HG03469 (cell line): ENCODE measurements around the gene DNAJC24.
A peak's percentile ranks its signal among the peaks of the same experiment; 100 is the strongest.
"Not testable (repeated sequence)": the region's sequence is repeated elsewhere in the genome, so short reads cannot be mapped to it uniquely, and the experiment has no call there.

ENCODE experiments used
- ATAC-seq: cut with Tn5 transposase; IDR thresholded peaks from one replicate; pipeline ENCODE4 v1.9.1; 2021; ENCODE audit warnings: mild to moderate bottlenecking, moderate library complexity, moderate number of reproducible peaks; ENCODE audit not compliant: unreplicated experiment

DNAJC24 gene, protein sequence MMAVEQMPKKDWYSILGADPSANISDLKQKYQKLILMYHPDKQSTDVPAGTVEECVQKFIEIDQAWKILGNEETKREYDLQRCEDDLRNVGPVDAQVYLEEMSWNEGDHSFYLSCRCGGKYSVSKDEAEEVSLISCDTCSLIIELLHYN

DNA sequence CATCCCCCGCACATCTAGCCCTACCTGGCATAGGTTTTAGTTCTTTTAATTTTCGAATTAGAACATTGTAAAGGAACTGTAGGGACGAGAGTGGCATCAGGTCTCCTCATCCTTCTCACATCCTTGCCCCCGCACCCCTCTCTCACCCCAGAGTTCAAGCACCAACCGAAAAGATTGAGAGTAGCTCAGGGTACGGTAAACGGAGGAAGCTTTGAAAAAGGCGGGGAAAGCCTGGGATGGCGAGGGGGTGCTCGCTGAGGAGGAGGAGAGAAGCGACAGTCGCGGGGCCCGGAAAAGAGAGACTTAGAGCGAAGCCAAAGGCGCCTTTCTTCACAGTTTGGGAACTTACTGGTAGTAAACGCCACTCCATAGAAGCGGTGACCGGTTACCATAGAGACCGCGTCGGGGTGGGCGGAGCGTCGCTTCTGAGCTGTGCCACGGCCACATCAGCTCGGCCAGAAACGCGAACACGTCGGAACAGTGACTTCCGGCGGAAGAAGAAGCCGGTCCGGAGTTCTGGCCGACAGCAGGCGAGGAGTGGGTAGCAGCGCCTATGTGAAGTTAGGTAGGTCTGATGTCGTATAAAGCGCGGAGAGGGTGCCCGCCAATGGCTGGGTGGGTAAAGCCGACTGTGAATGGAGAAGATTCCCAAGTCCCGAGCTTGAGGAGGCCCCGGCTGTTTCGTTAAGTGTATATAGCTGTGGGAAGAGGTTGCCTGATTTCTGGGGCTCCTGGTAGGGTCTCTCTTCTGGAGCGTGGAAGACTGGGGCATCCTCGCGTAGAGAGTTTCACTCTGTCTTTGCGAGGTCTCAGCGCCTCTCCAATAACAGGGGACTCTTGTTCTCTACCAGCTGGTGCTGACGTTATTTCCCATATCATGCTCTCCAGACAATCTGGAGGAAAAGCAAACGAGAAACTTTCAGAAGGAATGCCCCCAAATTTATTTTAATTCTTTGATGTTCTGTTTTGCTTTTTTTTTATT, at the start of gene DNAJC24, which contains the start of gene DCDC1:
DNAJC24 (plus strand) TSS at position 513 of the 982 bp plus-strand sequence. CDS start 889 bp downstream, outside the sequence.
DCDC1 (minus strand) TSS at position 392 of the 982 bp plus-strand sequence. CDS start 41,459 bp downstream, outside the sequence.
- peak; percentile 98 for ATAC-seq

DNA sequence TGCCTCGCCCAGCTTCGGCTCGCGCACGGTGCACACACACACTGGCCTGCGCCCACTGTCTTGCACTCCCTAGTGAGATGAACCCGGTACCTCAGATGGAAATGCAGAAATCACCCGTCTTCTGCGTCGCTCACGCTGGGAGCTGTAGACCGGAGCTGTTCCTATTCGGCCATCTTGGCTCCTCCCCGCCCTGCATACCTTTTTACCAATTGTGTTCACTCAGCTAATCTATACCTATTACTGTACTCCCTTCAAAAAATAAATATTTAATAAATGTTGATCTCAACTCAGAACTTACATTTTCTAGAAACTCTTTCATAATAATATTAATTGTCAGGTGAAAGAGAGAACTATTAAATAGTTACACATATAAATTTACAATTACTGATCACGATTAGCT, 48.2 kb upstream of the DNAJC24 start:
- not testable (repeated sequence) for ATAC-seq

DNA sequence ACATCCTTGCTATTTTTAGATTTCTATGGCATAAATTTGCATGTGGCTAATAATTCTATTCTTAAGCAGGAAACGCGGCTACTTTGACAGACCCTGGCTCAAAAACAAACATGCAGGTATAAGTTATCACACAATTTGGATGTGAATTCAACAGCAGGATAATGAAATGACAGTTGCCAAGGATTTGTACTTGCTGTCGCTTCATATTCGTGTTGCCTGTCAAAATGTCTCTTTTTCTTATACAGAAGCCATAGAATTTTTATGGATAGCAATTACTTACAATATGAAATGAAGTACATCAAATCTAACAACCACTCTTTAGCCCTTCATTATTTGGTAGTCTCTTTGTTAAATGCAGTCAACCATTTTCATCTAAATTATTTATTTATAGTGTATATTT, 46.5 kb upstream of the DNAJC24 start:
- ATAC-seq, result no peak

DNA sequence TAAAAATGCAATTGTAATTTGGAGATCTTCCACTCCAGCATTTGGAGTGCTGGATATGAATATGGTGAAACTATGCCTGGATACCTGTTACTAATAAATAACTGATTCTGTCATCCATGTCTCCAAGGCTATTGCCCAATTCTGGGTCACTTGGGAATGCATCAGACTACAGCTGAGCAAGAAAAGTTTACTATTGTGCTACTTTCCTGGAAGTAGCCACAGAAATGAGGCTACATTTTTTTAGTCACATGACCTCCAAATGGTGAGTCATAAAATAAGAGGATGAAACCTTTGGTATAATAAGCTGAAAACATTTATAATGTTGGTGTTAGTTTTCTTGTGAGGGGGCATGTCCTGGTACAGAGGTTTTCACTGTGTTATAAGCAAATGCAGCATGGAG, 44.5 kb upstream of the DNAJC24 start:
- ATAC-seq, result no peak

DNA sequence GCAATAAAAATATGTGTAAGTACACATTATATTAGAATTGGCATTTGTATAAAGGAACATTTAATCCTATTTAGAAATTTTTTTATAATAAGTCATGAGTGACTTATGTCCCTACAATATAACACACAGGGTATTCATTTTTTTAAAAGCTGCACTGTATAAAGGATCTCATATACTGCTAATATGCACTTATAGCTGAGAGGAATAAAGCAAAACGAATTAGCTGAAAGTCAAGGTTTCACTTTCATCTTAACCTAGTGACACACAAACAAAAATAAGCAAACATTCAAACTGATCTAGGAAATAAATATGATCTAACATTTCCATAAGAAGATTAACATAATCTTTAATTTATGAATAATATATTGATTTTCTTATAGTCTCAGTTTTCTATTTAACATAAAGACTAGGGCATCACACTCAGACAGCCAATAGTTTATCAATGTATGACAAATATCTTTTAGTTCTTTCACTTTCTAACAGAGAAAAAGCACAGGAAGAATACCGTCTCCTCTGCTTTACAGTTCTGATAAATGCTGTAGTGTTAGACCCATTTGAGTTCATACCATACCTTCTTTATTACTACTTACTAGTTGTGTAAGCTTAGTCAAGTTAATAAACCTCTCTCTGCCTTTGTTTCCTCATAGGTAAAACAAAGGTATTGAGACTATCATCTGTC, 43.1 kb upstream of the DNAJC24 start:
- no peak for ATAC-seq

DNA sequence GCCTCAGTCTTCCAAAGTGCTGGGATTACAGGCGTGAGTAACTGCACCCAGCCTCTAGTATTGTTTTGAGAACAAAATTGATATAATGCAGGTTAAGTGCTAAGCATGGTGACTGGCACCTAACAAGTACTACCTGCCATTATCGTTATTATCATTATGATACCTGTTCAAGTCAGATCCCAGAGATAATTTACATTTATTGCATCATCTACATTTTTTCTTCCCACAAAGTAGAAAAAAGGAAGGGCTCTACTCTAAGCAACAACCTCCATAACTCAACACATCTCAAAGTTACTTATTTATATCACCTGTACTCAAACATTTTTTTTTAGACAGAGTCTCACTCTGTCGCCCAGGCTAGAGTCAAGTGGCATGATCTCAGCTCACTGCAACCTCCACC, 42.2 kb upstream of the DNAJC24 start:
- no peak for ATAC-seq

DNA sequence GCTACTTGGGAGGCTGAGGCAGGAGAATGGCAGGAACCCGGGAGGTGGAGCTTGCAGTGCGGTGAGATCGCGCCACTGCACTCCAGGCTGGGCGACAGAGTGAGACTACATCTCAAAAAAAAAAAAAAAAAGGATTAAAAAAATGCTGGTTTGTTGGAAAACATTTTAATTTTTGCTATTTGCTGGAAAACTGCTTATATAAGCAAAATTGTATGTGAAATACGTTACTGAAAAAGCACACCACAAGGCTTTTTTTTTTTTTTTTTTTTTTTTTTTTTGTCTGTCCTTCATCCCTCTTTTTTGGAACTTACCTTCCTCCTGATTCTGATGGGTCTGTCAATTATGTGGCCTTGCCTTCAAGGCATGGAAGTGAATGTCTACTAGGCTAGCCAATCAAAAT, 41.0 kb upstream of the DNAJC24 start:
- no peak for ATAC-seq

DNA sequence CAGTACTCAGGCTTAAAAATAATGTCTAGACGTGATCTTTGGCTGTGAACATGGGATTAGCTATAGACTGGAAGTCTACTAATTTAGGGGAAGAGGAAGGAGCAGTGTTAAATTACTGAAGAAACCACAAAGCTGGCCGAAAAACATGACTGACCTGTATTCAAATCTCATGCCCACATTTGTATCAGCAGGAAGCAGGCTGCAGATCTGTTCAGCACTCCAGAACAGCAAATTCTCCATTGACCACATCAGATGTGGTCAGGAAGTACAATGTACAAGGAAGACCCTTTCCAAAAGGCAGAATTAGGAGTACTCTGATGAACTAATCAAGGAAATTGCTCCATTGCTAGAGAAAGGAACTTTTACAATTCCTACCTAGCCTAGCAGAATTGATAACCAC, 31.9 kb upstream of the DNAJC24 start:
- no peak for ATAC-seq

DNA sequence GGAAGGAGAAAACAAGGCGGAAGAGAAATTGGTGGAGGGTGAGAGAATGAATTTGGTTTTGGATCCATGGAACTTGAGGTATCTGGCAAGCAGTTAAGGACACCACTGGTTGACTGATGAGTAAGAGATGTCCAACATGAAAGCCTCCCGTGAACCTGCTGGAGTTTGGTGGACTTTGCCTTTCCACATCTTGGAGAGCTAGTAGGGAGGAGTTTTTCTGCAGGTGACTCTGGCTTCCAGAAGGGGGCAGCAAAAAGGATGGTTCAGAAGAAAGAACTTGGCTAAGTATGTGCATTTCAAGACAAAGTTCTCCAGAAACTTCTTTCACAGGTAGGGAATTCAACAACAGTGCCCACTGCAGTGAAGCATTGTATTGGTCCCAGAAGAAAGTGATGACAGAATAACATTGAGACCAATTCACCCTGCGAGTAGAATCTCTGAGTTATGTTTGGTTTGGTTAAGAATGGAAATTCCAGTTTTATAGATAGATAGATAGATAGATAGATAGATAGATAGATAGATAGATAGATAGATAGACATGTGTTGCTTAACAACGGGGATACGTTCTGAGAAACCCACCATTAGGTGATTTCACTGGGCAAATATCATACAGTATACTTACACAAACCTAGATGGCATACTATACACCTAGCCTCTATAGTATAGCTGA, 28.6 kb upstream of the DNAJC24 start:
- no peak for ATAC-seq

DNA sequence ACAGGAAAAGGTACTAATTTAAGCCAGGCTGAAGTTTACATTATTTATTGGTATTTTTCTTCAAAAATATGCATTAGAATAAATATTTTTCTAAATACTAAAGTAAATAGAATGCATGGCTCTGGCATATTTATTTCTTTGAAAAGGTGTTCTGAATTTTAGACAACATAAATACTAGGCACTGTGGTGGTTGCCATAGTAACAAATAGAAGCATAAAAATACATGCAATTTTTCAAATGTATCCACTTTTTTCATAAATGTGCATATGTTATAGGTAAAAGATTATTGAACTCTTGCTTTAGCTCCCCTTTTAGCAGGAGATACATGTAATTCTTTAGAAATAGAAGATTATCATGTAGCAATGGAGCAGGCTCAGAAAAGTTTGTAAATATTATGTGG, 18.5 kb upstream of the DNAJC24 start:
- ATAC-seq, result no peak

DNA sequence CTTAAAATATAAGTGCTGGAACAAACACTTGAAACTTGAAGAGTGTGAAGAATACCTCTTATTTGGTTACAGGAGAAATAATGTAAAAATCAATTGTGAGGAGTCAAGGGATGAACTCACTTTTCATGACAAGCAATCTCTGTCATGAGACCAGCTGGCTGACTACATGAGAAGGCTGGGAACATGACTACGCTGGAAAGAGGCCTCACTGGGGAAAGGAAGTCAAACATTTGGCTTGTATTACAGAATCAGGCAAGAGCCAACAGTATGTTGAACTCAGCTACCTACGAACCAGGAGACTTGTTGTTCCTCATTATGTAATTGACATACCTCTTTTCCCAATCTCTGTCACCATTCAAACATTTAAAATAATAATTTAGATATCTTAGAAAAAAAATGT, 14.5 kb upstream of the DNAJC24 start:
- no peak for ATAC-seq

DNA sequence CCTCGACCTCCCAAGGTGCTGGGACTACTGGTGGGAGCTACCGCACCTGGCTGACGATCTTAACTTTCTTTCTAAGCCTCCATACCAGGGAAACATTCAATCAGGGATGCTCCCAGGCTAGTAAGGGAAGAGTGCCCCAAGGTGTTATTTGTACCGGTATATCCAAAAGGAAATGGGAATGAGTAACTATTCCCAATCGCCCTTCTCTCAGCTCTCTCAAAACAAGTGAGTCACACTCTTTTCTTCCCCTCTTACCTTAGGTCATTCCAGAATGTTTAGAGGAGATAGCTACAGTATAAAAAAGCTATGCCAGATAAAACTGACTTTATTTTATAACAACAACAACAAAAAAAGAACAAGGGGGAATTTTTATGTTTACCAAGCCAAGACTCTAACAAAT, 13.8 kb upstream of the DNAJC24 start:
- no peak for ATAC-seq

DNA sequence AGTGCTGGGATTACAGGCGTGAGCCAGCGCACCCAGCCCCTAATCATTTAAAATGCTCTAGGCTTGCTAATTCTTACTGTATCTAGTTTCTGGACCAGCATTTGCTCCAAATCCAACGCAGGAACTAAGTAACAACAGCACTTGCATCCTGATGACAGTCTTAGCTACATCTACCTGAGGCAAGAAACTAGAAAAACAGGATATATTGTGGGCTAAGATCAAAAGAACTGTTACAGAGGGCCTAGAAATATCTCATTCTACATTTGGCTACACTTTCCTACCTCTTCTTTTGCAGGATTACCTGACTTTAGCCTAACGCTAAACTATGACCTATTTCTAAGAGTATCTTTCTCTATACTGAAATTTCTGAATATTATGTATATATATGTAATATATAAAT, 7.9 kb upstream of the DNAJC24 start:
- ATAC-seq, result no peak

DNA sequence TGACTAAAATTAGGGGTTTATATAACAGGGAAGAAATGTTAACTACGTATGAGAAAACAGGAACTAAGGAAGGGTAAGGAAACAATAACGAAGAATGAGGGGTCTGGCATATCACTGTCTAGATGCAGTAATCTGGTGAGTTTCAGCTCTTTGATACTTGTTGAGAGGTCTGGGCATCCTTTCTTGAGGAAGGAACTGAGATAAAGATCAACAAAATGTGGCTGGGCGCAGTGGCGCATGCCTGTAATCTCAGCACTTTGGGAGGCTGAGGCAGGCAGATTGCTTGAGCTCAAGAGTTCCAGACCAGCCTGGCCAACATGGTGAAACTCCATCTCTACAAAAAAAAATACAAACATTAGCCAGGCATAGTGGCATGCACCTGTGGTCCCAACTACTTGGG, 2.9 kb upstream of the DNAJC24 start:
- no peak for ATAC-seq

DNA sequence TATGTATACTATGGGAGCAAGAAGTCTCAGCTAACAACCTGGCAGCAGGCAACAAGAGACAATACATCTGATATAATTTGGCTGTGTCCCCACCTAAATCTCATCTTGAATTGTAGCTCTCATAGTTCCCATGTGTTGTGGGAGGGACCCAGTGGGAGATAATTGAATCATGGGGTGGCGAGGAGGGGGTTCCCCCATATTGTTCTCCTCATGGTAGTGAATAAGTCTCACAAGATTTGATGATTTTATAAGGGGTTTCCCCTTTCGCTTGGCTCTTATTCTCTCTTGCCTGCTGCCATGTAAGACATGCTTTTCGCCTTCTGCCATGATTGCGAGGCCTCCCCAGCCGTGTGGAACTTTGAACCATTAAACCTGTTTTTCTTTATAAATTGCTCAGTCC, 6.2 kb downstream of the DNAJC24 start:
- ATAC-seq, result no peak

DNA sequence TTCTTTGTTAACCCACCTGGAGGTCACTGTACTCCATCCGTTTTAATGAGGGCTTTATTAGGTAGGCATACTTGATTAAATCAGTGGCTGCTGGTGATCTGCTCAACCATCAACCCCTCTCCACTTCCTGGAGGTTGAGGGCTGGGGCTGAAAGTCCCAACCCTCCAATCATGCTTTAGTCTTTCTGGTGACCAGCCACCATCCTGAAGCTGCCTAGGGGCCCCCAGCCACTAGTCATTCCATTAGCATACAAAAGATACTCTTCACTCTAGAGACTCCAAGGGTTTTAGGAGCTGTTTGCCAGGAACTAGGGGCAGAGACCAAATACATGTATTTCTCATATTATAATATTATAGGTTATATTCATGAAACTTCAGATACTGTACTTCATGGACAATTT, 13.5 kb downstream of the DNAJC24 start:
- ATAC-seq, result no peak

DNA sequence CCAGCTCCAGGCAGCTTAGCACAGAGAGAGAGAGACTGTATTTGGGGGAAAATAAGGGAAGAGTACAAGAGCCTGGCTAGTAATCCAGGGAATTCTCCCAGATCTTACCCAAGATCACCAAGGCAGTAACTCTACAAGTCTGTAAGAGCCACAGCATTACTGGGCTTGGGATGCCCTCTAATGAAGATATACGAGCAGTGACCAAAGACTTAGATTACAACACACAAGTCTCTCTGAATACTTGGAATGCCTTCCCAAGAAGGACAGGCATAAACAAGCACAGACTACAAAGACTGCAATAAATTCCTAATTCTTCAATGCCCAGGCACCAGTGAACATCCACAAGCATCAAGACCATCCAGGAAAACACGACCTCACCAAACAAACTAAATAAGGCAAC, 17.7 kb downstream of the DNAJC24 start:
- ATAC-seq, result no peak

DNA sequence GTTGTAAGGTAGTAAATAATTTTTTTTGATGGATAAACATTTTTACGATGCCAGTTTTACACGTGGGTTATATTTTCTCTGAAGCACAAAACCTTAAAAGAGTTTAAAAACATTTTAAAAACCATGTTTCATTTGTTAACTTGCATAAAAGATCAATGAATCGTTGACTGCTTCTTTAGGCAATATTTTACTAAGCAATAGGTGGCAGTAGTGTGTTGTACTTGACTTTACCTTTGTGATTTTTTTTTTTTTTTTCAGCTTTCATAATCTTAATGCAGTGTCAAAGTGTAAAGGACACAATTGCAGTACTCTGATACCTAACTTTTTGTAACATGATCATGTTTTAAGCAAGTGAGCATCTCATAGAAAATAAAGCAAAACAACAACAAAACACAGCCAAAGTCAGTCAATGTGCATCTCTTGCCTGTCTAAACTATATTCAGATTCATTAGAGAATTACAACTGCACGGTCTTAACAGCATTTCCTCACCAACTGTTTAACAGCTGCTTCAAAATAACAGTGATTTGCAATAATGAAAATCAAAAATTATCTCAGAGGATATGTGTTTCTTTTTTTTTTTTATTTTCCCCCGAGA, 27.7 kb downstream of the DNAJC24 start:
- peak; percentile 46 for ATAC-seq

DNA sequence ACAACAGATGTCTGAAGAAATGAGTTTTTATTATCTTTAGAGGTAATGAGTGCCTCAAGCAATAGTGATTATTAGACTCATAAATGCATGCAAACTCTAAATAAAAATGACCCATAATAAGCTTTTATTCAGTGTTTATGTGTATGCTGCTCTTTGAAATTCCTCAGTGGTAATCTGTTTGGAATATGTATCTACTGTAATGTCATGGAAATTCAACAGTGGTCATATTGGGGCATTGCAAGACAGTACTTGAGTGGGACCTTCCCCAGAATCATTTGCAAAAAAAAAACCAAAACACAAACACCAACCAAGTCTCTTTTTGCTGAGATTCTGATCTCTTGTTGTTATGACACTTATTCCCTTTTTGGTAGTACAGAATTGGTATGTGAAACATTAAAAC, 35.0 kb downstream of the DNAJC24 start:
- ATAC-seq, result no peak

DNA sequence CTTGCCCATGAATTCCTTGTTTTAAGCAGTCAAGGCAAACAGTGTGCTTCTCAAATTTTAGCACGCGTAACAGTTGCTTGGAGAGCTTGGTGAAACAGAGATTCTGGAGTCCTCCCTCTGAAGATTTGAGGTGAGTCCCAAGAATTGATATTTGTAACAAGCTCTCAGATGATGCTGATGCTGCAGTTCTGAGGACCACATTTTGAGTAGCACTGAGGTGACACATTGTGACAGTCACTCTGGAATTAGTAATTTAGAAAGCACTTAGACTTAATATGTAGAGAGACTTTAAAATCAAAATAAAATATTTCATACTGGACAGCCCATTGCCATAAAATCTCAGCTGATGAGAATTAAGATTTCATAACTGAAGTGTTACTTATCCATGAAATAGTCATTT, 38.5 kb downstream of the DNAJC24 start:
- no peak for ATAC-seq

DNA sequence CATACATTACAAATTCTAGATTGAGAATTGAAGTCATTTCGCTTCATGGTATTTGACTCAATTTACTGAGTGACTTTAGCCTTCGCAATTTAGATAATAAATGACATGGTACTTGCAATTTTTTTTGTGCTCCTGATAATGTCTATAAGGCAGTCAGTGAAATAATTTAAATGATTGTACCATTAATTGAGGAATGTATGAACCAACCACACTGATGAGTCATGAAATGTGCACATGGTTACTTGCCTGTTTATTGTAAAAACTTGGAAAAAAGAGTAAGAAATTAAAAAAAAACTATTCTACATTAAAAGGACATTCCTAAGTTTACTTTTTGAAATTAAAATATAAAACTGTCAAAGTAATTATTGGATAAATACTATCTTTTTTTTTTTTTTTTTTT, 43.3 kb downstream of the DNAJC24 start:
- ATAC-seq, result no peak
